NCI-H146 (cell line): ENCODE results near the gene PPM1M.

Source experiments
- DNase-seq: peaks from one replicate; lab custom pipeline; 2025; lab: John Stamatoyannopoulos, UW

The PPM1M gene

DNA sequence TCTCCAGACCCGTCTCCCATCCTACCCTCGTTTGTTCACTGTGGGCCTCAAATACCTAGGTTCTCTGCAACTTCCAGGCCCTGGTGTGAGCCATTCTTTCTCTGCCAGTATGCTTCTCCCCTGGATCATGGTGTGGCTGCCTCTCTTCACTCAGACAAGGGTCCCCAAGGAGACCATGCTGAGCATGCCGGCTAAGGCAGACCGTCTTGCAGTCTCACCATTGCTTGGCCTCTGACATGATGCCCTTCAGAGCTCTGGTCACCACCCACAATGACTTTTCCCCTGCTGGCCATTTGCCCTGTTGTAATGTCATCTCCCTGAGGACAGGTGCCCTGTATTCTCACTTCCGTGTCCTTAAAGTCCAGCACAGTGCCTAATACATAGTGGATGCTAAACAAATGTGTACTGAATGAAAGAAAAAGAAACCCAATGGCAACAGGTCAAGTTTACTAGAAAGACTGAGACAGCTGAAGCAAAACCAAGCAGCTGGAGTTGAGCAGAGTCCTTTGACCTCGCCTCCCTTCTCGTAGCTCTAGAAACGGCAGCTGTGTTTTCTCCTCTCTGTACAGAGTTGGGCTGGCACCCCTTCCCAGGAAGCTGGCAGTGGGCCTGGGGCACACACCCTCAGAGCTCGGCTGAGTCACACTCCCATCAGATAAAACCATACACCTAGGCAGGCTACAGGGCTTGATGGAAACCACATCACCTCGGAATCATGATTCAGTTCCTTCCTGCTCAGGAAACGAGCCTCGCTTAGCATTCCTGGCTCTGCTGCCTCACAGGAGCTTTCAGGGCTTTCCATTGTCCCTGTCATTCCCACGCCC is 28.8 kb upstream of the PPM1M start:
- no peak for DNase-seq

- no peak for DNase-seq
Observed at GRCh38 chr3:52217409-52217805, 28.2 kb upstream of the PPM1M start.

DNA sequence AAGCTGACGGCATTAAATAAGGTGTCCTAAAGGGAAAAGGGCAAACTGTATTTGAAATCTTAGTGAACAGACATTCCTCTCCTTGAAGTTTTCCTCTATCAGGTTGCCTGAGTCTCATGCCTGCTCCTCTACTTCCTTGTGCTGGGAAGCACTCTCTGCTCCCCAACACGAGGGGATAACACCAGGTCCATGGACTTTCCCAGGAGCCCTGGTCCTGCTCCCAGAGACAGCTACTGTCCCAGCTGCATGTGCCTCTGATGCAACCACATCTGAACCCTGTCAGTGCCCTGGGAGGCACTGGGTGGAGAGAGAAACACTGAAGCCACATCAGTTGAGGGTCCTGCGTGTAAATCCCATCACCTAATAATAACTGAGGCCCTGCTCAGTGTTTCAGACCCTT is 27.5 kb upstream of the PPM1M start:
- no peak for DNase-seq

- no peak for DNase-seq
Observed at GRCh38 chr3:52218454-52218853, 27.1 kb upstream of the PPM1M start.

- peak; percentile 19 for DNase-seq
Observed at GRCh38 chr3:52218937-52219650, 26.5 kb upstream of the PPM1M start.

DNA sequence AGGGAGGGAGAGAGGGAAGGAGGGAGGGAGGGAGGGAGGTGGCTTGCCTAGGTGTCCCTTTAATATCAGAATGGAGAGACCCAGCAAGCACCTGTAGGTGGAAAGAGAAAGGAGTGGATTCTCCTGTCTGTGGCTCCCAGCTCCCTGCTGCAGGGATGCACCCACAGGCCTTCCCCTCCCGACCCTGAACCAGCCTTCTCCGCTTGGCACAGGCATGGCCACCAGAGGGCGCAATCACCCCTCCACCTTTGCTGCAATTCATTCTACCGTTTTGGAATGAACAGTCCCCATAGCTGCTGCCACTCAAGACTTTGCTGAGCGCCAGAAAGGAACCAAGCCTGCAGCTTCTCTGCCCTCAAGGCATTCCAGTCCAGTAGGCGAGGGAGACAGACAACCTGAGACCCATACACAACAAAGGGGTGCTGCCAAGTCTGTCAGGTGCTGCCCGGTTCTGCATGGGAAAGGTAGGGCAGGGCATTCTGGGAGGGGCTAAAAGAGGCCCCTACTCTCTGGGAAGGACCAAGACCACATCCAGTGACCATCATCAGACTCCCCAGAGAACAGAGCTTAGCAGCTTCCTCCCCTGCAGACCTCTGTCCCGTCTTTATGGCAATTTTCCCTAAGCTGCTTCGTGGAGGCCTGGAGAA is 25.1 kb upstream of the PPM1M start:
- DNase-seq = peak; percentile 54

GRCh38 chr3:52221141-52221562 is 24.4 kb upstream of the PPM1M start:
- DNase-seq = no peak

DNA sequence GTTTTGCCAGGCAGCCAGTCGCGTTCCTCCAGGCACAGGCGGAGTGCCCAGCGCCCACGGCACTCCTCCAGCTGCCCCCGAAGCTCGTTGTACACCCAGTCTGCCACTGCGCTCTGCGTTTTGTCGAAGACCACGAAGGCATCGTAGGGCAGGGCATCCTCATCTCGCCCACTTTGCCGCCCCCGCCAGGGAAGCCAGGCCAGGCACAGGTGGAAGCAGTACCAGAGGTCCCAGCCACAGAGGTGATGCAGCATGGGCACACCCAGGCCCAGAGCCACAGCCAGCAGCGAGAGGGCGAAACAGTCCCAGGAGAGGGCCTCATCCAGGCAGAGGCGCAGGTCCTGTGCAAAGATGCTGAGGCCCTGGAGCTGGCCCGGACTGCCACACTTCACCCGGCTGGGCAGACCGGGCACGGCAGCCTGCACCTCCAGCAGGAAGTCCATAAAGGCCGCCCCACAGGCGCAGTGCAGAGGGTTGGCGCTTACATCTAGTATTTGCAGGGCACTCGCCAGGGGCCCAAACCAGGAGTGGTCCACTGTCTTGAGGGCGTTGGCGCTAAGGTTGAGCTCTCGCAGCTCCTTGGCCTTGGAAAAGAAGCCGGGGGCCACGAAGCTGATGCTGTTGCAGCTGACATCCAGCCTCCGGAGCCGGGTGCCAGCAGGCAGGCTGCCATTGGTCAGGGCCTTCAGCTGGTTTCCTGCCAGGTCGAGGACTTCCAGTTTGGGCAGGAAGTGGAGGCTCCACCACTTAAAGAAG is 23.8 kb upstream of the PPM1M start:
- DNase-seq = no peak

- DNase-seq = no peak
Observed at GRCh38 chr3:52222319-52223221, 23.0 kb upstream of the PPM1M start.

GRCh38 chr3:52223449-52224408 is 21.8 kb upstream of the PPM1M start:
- no peak for DNase-seq

DNA sequence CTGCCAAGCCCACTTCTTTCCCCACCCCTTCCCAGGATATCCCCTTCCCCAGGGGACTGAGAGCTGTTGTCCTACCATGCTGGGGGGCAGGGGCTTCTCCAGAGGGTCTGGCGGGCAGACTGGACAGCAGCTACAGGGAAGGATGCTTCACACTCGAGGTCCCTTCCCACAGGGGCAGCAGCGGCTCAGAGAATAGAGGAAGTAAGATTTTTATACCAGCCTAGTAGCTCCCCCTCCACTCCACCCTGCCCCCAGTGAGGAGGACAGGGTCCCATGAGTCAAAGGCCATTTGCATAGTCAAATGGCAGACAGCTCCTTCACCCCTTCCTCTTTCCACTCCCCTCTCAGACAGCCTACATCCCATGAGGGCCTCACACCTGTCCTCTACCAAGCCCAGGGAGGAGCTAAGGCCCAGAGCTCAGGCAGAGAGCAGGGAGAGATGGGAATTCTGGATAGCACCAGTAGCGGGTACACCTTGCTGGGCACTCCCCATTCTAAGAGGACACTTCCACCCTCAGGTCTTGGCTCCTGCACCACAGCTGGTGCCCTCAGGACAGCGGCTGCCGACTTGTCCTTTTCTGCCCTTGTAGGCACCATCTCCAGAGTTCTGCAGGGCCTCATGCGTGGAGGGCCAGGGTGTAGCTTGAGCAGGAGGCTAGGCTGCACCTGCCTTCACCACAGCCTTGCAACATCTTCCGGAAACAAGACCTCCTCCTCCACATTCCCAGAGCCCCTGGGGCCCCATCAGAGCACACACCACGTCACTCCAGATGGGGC is 19.9 kb upstream of the PPM1M start, which contains the start of gene TLR9:
TSS of gene TLR9 (minus strand) at position 194 of the 777 bp plus-strand sequence. CDS start at position 78, 116 bp downstream.
- DNase-seq = no peak

GRCh38 chr3:52226229-52226817 is 19.2 kb upstream of the PPM1M start:
- DNase-seq = no peak

DNA sequence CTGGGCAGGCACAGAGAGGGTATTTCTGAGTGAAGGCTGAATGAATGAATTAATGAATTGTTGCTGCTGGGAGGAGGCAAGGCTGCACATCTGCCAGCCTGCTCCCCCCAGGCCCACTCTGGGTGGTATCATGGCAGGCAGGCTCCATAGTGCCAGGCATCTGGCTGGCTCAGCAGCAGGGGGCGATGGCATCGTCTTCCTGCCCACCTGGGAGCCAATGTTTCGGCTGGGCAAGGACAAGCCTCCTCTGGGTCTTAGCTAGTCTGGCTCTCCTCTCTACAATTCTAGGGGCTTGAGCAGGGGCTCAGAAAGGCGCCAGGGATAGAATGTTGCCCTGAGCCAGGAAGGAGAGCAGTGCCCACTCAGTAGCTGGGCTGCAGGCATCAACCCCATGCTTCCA is 18.4 kb upstream of the PPM1M start:
- no peak for DNase-seq

DNA sequence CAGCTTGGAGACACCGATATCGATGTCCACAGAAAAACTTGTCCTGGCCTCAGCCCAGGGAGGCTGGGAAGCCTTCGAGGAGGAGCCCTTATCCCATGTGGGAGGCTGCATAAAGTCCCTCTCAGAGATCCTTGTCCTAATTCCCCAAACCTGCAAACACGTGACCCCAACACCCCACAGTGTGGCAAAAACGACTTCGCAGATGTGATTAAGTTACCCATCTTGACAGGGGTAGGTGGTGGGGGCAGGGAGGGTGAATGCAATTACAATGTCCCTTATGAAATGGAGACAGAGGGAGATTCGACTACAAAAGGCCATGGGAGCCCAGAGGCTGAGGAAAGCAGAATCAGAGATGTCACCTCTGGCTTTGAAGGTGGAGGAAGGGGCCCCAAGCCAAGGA is 17.8 kb upstream of the PPM1M start:
- DNase-seq = no peak

GRCh38 chr3:52228266-52228665 is 17.3 kb upstream of the PPM1M start:
- DNase-seq = no peak

DNA sequence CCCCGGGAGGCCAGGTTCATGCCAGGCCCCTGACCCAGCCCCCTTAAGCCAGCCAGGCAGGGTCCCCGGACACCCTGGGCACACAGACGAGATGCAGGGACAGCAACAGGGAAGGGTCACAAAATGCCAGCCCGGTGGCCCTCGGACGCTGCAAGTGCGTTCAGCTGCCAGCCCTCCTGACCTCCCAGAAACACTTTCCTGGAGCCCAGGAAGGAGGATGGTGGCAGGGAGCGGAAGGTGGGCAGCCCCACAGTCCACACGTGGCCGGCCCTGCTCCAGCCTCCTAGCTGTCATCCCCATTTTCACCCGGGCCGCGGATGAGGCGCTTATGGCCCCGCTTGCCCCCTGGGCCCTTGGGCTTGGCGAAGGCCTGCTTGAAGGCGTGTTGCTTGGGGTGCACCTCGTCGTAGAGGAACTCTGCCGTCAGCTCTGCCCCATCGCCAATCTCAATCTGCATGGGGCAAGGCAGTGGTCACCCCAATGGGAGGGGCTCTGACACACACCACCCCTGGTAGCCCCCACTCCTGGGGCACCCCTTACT is 16.7 kb upstream of the PPM1M start:
- no peak for DNase-seq

GRCh38 chr3:52229656-52230055 is 15.9 kb upstream of the PPM1M start:
- DNase-seq = no peak

DNA sequence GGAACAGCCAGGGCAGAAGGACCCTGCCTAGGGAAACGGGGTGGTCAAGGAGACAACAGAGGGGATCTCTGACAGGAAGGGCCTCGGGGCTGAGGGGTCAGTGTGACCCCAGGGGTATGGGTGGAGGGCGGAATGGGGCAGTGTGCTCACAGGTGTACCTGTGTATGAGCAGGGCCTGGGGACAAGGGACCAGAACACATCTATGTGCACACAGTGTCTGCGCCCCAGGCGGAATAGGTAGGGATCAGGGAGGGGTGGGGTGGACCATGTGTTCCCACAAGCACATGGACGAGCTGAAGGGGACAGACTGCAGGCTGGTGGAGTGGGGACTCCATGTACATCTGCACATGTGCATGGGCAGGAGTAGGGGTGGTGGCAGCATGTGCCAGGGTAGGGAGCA is 15.1 kb upstream of the PPM1M start:
- DNase-seq = no peak
